Right lobe of liver (tissue), 6 donors: ENCODE results near the gene CASQ2. TPM values are rescaled to one million over a fixed set of nuclear protein-coding genes. Genes with fewer than 3 reads are reported as not detected.

Source experiments
- ATAC-seq, 4 donors: fragments of 200-7000 bp; cut with Tn5 transposase; one replicate each; pipeline ENCODE4 v1.9.1; 2020; ENCODE audit warnings: mild to moderate bottlenecking in 4 of 4, moderate library complexity in 4 of 4
- DNase-seq, 3 donors: peaks; one replicate each; pipeline ENCODE4 v3.0.0-alpha.2; 2020
- H3K27ac ChIP-seq, 3 donors: fragments of 200-600 bp; one replicate each; pipeline ENCODE4 v1.8.0; 2022
- H3K27me3 ChIP-seq, 2 donors: fragments of 200-600 bp; one replicate each; pipeline ENCODE4 v1.8.0; 2022
- H3K36me3 ChIP-seq, 4 donors: fragments of 200-600 bp; sonication (generic) in 1 of 4; one replicate each; pipeline versions ENCODE4 v1.5.1 to v1.8.0; 2017 to 2022; ENCODE audit warnings: control low read depth in 1 of 4
- H3K4me1 ChIP-seq, 4 donors: fragments of 200-600 bp; sonication (generic) in 1 of 4; one replicate each; pipeline versions ENCODE4 v1.5.1 to v1.8.0; 2017 to 2022; ENCODE audit warnings: control low read depth in 1 of 4
- H3K4me3 ChIP-seq, 3 donors: fragments of 200-600 bp; one replicate each; pipeline ENCODE4 v1.8.0; 2022
- H3K9me3 ChIP-seq, 4 donors: fragments of 200-600 bp; sonication (generic) in 1 of 4; one replicate each; pipeline versions ENCODE4 v1.5.1 to v1.8.0; 2017 to 2022; ENCODE audit warnings: control low read depth in 1 of 4
- POLR2A ChIP-seq: fragments of 450-650 bp; IDR thresholded peaks from one replicate; pipeline ENCODE4 v1.6.1; 2017; ENCODE audit warnings: antibody characterized with exemption, mild to moderate bottlenecking
- WGBS: methylation state at CpG from one replicate; pipeline ENCODE4 v1.1.6; 2018; ENCODE audit warnings: low coverage, low lambda C conversion rate; ENCODE audit not compliant: insufficient coverage; ENCODE audit errors: missing lambda C conversion rate; 5-methylcytosine and 5-hydroxymethylcytosine counted together
- intact Hi-C, 2 donors: fragments of 100-400 bp; cut with DNase I; formaldehyde crosslinking; loops; one replicate each; pipeline versions ENCODE4 v1.11.2 to v1.14.1; 2022
- total RNA-seq, 6 experiments: library from RNA; depleted of rRNA in 2 of 6; stranded (reverse); fragments of >200 nt in 2 of 6; fragmentation: NEBNext Ultra II Directional in 3 of 6; extraction: Animal tissue kit (Norgen Biotek cat#: 25700) in 3 of 6; gene quantifications; one replicate each; pipeline versions ENCODE4 v1.1.0 to v1.2.4, GENCODE V29; 2016 to 2023
- TF ChIP-seq, protein P1 (sequence below), 4 donors: fragments of 200-600 bp in 3 of 4; fragments of 450-650 bp in 1 of 4; IDR thresholded peaks; one replicate each; pipeline versions ENCODE4 v1.5.1 to v1.8.0; 2016 to 2022; ENCODE audit warnings: antibody characterized with exemption in 4 of 4, mild to moderate bottlenecking in 2 of 4
- donor health status: DM: no; HTN: yes; CAD: no.
- donor health status: DM: no; HTN: no; CAD: no.
- donor health status: DM: no; HTN: no; CAD: no.
- donor health status: DM: no; HTN: yes; CAD: no.
- donor health status: DM: no; HTN: yes; CAD: no.

Gene CASQ2
- total RNA-seq, 6 experiments from 2014 or later = 0.09 to 0.44 (median 0.21) TPM; not detected in 2

DNA sequence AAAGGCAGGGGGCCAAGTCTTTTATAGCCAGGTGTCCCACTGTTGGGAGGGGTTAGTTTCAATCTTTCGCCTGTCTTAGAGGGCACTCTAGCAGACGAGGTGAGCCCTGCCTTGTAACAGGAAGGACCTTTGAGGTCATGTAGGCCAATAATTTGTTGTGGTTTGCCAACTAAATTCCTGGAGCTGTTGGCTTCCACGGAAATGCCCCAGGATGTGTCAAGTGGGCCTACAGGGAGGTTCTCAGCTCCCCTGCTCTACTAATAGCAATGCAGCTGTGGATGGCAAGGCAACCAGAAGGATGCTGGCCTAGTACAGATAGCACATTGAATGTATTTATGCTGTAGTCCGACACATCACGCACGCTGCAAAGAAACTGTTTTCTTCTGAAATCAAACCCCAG is 22.3 kb upstream of the CASQ2 start:
- no peak for TF ChIP-seq POLR2A
- TF ChIP-seq, protein P1, sequence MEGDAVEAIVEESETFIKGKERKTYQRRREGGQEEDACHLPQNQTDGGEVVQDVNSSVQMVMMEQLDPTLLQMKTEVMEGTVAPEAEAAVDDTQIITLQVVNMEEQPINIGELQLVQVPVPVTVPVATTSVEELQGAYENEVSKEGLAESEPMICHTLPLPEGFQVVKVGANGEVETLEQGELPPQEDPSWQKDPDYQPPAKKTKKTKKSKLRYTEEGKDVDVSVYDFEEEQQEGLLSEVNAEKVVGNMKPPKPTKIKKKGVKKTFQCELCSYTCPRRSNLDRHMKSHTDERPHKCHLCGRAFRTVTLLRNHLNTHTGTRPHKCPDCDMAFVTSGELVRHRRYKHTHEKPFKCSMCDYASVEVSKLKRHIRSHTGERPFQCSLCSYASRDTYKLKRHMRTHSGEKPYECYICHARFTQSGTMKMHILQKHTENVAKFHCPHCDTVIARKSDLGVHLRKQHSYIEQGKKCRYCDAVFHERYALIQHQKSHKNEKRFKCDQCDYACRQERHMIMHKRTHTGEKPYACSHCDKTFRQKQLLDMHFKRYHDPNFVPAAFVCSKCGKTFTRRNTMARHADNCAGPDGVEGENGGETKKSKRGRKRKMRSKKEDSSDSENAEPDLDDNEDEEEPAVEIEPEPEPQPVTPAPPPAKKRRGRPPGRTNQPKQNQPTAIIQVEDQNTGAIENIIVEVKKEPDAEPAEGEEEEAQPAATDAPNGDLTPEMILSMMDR (IDR thresholded peaks at IDR 0.05) = no peak
- ATAC-seq (no peak), DNase-seq (no peak)
- intact Hi-C loops = no loop called here
- no peaks in the 10 kb centered on the region for H3K27me3 ChIP-seq
- no peak overlapping the region for H3K4me3 ChIP-seq
- no peaks in the 10 kb centered on the region for H3K4me1 ChIP-seq
- H3K9me3 ChIP-seq = no peaks in the 10 kb centered on the region
- no peak overlapping the region for H3K27ac ChIP-seq
- 79% methylated on average over 5 of the region's 6 CpGs for WGBS
- no peaks in the 10 kb centered on the region for H3K36me3 ChIP-seq

DNA sequence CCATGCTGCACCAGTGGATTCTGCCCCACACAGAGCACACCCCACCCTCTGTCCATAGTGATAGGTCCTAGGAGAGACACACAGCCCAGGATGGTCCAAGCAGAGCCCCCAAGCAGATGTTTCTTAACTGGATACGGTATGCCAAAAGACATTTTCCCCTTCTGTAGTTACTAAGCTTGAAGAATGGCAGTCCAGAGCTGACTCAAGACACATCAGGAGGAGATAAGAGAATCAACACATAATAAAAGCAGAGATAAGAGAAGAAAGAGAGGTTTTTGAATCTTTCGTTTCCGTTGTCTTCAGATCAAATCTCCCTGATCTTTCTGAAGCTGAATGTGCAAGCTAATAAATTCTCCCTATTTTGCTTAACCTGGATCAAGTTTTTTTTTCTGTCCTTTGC is 21.8 kb upstream of the CASQ2 start:
- DNase-seq (no peak), ATAC-seq (no peak)
- TF ChIP-seq POLR2A = no peak
- TF ChIP-seq, protein P1 (IDR thresholded peaks at IDR 0.05) = no peak
- Histone ChIP-seq H3K4me3 (no peak overlapping the region), H3K27ac (no peak overlapping the region), H3K27me3 (no peaks in the 10 kb centered on the region), H3K9me3 (no peaks in the 10 kb centered on the region), H3K4me1 (no peaks in the 10 kb centered on the region), H3K36me3 (no peaks in the 10 kb centered on the region)
- 41% methylated on average over 3 of the region's 3 CpGs for WGBS
- intact Hi-C loops = no loop called here

DNA sequence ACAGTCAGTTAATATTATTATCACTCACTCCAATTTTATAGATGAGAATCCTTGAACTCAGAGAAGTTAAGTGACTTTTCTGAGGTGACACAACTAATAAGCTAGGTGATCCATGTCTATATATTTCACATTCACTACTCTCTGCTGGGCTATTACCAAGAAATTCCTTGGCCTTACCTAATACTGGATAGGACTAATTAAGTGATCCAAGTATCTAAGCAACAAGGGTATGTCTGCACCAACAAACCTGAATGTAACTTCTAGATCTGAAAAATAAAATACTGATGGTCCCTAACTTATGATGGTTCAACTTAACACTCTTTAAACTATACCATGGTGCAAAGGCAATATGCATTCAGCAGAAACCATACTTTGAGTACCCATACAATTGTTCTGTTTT is 14.8 kb upstream of the CASQ2 start:
- TF ChIP-seq POLR2A = no peak
- TF ChIP-seq, protein P1 (IDR thresholded peaks at IDR 0.05) = no peak
- H3K4me3 ChIP-seq = no peak overlapping the region
- no peaks in the 10 kb centered on the region for H3K27me3 ChIP-seq
- no peaks in the 10 kb centered on the region for H3K9me3 ChIP-seq
- DNase-seq = no peak
- intact Hi-C loops = no loop called here
- no peaks in the 10 kb centered on the region for H3K36me3 ChIP-seq
- ATAC-seq = no peak
- no peak overlapping the region for H3K27ac ChIP-seq
- no peaks in the 10 kb centered on the region for H3K4me1 ChIP-seq

DNA sequence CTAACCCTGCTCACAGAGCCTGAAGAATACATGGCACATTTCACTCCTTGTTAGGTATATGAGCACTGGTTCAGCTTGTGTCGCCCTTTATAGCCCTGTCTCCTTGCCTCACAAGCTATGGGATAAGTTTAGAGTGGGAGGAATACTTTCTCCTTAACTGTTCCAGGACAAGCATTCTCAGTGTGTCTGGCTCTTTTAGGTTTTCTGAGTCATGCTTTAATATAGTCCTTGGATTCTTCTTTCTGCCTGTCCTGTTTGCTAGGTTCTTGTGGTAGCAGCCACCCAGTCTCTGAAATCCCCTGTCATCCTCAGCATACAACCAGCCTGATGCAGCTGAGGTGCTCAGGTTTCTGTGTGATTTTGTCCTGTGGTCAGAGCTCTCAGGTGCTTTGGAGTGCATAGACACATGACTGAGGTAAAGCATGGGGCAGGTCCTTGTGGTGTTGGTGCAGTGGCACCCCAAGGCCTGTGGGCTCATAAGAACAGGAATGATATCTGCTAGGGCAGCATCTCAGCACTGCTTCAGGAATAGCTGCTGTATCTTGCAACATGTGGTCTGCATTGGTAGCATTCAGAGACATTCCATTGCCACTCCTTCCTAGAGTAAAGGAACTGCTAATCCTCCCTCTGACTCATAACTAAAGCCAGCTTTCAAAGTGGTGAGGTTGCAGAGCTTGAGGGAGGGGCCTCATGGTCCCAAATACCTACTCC is 14.2 kb upstream of the CASQ2 start:
- WGBS = 22% methylated on average over 1 of the region's 1 CpG
- no peaks in the 10 kb centered on the region for H3K4me1 ChIP-seq
- TF ChIP-seq, protein P1 (IDR thresholded peaks at IDR 0.05) = no peak
- no peak for TF ChIP-seq POLR2A
- H3K27ac ChIP-seq = no peak overlapping the region
- H3K36me3 ChIP-seq = no peaks in the 10 kb centered on the region
- H3K27me3 ChIP-seq = no peaks in the 10 kb centered on the region
- no peak overlapping the region for H3K4me3 ChIP-seq
- intact Hi-C loops = no loop called here
- DNase-seq = no peak
- H3K9me3 ChIP-seq = no peaks in the 10 kb centered on the region
- no peak for ATAC-seq

DNA sequence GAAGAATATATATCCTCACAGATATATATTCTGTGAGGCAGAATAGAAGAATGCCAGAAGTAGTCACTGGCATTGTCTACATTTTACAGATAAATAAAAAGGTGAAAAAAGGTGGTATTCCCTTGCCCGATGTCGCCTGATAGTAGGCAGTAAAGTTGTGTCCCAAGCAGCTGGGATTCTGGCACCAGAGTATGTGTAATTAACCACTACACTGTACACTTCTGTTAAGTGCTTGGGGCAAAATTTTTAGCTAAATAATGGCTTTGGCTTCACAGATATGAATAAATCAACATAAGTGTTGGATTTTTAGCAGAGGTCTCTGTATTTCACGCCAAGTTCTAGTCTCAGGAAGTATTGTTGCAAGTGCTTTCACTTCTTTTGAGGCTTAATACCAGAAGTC is 13.3 kb upstream of the CASQ2 start:
- ATAC-seq (no peak), DNase-seq (no peak)
- TF ChIP-seq POLR2A = no peak
- TF ChIP-seq, protein P1 (IDR thresholded peaks at IDR 0.05) = no peak
- H3K4me3 ChIP-seq = no peak overlapping the region
- no peak overlapping the region for H3K27ac ChIP-seq
- no peaks in the 10 kb centered on the region for H3K4me1 ChIP-seq
- WGBS = 79% methylated on average over 3 of the region's 3 CpGs
- intact Hi-C loops = no loop called here
- no peaks in the 10 kb centered on the region for H3K9me3 ChIP-seq
- no peaks in the 10 kb centered on the region for H3K27me3 ChIP-seq
- H3K36me3 ChIP-seq = no peaks in the 10 kb centered on the region
